ENCODE results near the gene KDM5B.

Gene KDM5B

GRCh38 chr1:202683029-202683428 is 125.2 kb downstream of the KDM5B start:
- H3K36me3 Mint-ChIP-seq (ENCODE audit: low read depth): no peaks in the 10 kb centered on the region
- no peak for ATAC-seq
- no peaks in the 10 kb centered on the region for H3K4me1 Mint-ChIP-seq
- H3K4me3 Mint-ChIP-seq: no peak overlapping the region
- peaks cover 4% of the 10 kb centered on the region for H3K9me3 Mint-ChIP-seq
- no peak overlapping the region for H3K27ac Mint-ChIP-seq
- H3K27me3 Mint-ChIP-seq: peaks cover 24% of the 10 kb centered on the region
- no peak for DNase-seq

GRCh38 chr1:202682477-202682876 is 125.7 kb downstream of the KDM5B start:
- Mint-ChIP-seq H3K4me1 (no peaks in the 10 kb centered on the region), H3K9me3 (peaks cover 4% of the 10 kb centered on the region), H3K27ac (no peak overlapping the region), H3K36me3 (ENCODE audit: low read depth) (no peaks in the 10 kb centered on the region), H3K27me3 (peaks cover 24% of the 10 kb centered on the region), H3K4me3 (no peak overlapping the region)
- no peak for ATAC-seq
- DNase-seq: no peak

DNA sequence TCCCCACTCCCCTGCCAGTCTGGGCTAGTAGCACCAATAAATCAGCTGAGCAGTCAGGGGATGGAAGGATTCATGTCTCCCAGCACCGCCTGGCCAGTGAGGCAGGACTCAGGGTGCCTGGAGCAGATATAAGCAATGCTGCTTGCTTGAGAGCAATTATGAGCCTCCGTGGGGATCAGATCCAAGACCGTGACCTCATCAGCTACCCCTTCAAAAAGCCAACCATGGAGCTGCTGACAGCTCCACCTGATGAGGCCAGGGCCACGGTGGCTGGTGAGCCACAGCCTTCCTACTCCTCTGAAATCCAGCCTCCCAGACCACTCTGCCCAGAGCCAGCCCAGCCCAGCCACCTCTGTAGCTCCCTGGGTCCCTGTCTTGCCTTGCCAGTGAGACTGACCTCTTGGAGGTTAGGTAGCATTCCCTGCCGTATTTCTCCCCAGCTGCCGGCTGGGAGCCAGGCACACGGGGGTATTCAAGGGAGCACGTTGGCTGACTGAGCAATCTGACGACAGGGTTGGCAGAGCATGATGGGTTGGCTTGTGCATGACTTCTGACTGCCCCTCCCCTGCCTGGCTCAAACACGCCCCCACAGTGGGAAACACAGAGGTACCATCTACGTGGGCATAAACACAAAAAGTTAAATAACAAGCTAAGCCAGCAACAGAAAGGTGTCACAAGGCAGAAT is 126.3 kb downstream of the KDM5B start:
- peaks cover 4% of the 10 kb centered on the region for H3K9me3 Mint-ChIP-seq
- H3K4me3 Mint-ChIP-seq: no peak overlapping the region
- DNase-seq (no peak), ATAC-seq (no peak)
- H3K27ac Mint-ChIP-seq: no peak overlapping the region
- H3K36me3 Mint-ChIP-seq (ENCODE audit: low read depth): no peaks in the 10 kb centered on the region
- H3K27me3 Mint-ChIP-seq: peaks cover 21% of the 10 kb centered on the region
- H3K4me1 Mint-ChIP-seq: no peaks in the 10 kb centered on the region

GRCh38 chr1:202680586-202681352 is 127.5 kb downstream of the KDM5B start:
- Mint-ChIP-seq H3K27ac (no peak overlapping the region), H3K9me3 (peaks cover 4% of the 10 kb centered on the region), H3K4me1 (no peaks in the 10 kb centered on the region), H3K27me3 (peaks cover 25% of the 10 kb centered on the region), H3K36me3 (ENCODE audit: low read depth) (no peaks in the 10 kb centered on the region), H3K4me3 (no peak overlapping the region)
- ATAC-seq (no peak), DNase-seq (no peak)

GRCh38 chr1:202679406-202680177 is 128.6 kb downstream of the KDM5B start:
- ATAC-seq (no peak), DNase-seq (no peak)
- no peaks in the 10 kb centered on the region for H3K36me3 Mint-ChIP-seq (ENCODE audit: low read depth)
- H3K4me3 Mint-ChIP-seq: no peak overlapping the region
- peaks cover 4% of the 10 kb centered on the region for H3K9me3 Mint-ChIP-seq
- H3K4me1 Mint-ChIP-seq: no peaks in the 10 kb centered on the region
- peaks cover 25% of the 10 kb centered on the region for H3K27me3 Mint-ChIP-seq
- H3K27ac Mint-ChIP-seq: no peak overlapping the region

DNA sequence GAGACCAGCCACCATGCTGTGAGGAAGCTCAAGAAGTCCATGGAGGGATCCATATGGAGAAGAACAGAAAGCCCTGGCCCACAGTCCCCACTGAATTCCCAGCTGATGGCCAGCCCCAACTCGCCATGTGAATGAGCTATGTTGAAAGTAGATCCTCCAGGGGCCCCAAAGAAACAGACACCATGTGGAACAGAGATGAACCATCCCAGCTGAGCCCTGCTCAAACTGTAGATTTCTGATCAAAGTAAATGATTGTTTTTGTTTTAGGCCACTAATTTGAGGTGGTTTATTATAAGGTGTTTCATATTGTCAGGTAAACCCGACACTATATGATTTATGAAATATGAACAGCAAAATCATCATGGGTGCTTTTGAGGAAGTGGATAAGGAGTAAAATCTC is 130.8 kb downstream of the KDM5B start:
- peaks cover 7% of the 10 kb centered on the region for H3K9me3 Mint-ChIP-seq
- ATAC-seq: no peak
- H3K4me3 Mint-ChIP-seq: no peak overlapping the region
- H3K4me1 Mint-ChIP-seq: no peaks in the 10 kb centered on the region
- H3K27ac Mint-ChIP-seq: no peak overlapping the region
- H3K36me3 Mint-ChIP-seq (ENCODE audit: low read depth): no peaks in the 10 kb centered on the region
- DNase-seq: no peak
- peaks cover 20% of the 10 kb centered on the region for H3K27me3 Mint-ChIP-seq

Data from activated naive CD8-positive, alpha-beta T cell treated with anti-CD3 and anti-CD28 coated beads, Interleukin-2, amount 50 U/mL, for 24 hours (primary cell).